Measurements from ENCODE around the gene BIRC5. TPM values are rescaled to one million over a fixed set of nuclear protein-coding genes. Genes with fewer than 3 reads are reported as not detected.

BIRC5 gene
- total RNA-seq, 1 donor from 2014 or later = 12.3 TPM

- no peak for DNase-seq (ENCODE audit: extremely low spot score, unreplicated experiment)
- Mint-ChIP-seq H3K4me3 (ENCODE audit: unreplicated experiment) (no peak overlapping the region), H3K9me3 (ENCODE audit: unreplicated experiment) (no peaks in the 10 kb centered on the region), H3K27ac (ENCODE audit: unreplicated experiment) (no peak overlapping the region), H3K36me3 (ENCODE audit: unreplicated experiment) (no peaks in the 10 kb centered on the region), H3K4me1 (ENCODE audit: unreplicated experiment) (peaks cover 13% of the 10 kb centered on the region), H3K27me3 (ENCODE audit: unreplicated experiment) (no peaks in the 10 kb centered on the region)
- TF ChIP-seq, protein P1, sequence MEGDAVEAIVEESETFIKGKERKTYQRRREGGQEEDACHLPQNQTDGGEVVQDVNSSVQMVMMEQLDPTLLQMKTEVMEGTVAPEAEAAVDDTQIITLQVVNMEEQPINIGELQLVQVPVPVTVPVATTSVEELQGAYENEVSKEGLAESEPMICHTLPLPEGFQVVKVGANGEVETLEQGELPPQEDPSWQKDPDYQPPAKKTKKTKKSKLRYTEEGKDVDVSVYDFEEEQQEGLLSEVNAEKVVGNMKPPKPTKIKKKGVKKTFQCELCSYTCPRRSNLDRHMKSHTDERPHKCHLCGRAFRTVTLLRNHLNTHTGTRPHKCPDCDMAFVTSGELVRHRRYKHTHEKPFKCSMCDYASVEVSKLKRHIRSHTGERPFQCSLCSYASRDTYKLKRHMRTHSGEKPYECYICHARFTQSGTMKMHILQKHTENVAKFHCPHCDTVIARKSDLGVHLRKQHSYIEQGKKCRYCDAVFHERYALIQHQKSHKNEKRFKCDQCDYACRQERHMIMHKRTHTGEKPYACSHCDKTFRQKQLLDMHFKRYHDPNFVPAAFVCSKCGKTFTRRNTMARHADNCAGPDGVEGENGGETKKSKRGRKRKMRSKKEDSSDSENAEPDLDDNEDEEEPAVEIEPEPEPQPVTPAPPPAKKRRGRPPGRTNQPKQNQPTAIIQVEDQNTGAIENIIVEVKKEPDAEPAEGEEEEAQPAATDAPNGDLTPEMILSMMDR (IDR thresholded peaks at IDR 0.05) = no peak
These were observed 42.1 kb downstream of the BIRC5 start for GRCh38 chr17:78255953-78256706.

GRCh38 chr17:78256707-78257591, 42.9 kb downstream of the BIRC5 start:
- DNase-seq (ENCODE audit: extremely low spot score, unreplicated experiment) = no peak

DNA sequence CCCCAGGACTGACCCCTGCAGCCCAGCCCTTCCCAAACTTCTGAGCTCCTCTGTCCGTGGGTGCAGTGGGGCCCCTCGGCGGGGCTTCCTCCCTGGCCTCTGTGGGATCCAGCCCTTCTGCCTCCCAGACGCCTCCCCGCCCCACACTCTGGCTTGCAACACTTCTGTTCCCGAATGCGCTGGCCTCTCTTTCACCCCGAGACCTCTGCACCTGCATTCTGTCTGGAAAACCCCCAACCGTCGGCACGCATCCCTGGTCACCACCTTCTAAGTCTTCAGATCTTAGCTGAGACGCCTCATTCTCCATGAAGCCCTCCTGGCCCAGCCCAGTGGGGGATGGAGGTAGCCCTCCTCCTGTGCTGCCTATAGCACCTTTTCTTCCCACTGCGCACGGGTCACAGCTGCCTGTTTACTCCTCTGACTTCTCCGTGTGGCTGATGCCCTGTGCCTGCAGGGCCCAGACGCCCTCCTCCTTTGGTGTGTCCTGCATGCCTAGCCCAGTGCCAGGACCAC, 43.8 kb downstream of the BIRC5 start:
- H3K27me3 Mint-ChIP-seq (ENCODE audit: unreplicated experiment) = no peaks in the 10 kb centered on the region

More at GRCh38 chr17:78256707-78257591, 42.9 kb downstream of the BIRC5 start:
- Mint-ChIP-seq H3K4me3 (ENCODE audit: unreplicated experiment) (no peak overlapping the region), H3K27ac (ENCODE audit: unreplicated experiment) (no peak overlapping the region), H3K9me3 (ENCODE audit: unreplicated experiment) (no peaks in the 10 kb centered on the region), H3K27me3 (ENCODE audit: unreplicated experiment) (no peaks in the 10 kb centered on the region), H3K36me3 (ENCODE audit: unreplicated experiment) (no peaks in the 10 kb centered on the region), H3K4me1 (ENCODE audit: unreplicated experiment) (peaks cover 13% of the 10 kb centered on the region)
- TF ChIP-seq, protein P1 (IDR thresholded peaks at IDR 0.05) = no peak

GRCh38 chr17:78258323-78259191, 44.5 kb downstream of the BIRC5 start:
- TF ChIP-seq, protein P1 (IDR thresholded peaks at IDR 0.05) = no peak
- Mint-ChIP-seq H3K27me3 (ENCODE audit: unreplicated experiment) (no peaks in the 10 kb centered on the region), H3K27ac (ENCODE audit: unreplicated experiment) (peak overlapping the region; percentile 42), H3K36me3 (ENCODE audit: unreplicated experiment) (no peaks in the 10 kb centered on the region), H3K9me3 (ENCODE audit: unreplicated experiment) (no peaks in the 10 kb centered on the region), H3K4me1 (ENCODE audit: unreplicated experiment) (peaks cover 13% of the 10 kb centered on the region), H3K4me3 (ENCODE audit: unreplicated experiment) (no peak overlapping the region)
- no peak for DNase-seq (ENCODE audit: extremely low spot score, unreplicated experiment)

More for the DNA sequence above, 43.8 kb downstream of the BIRC5 start:
- Mint-ChIP-seq H3K4me1 (ENCODE audit: unreplicated experiment) (peaks cover 13% of the 10 kb centered on the region), H3K4me3 (ENCODE audit: unreplicated experiment) (no peak overlapping the region), H3K9me3 (ENCODE audit: unreplicated experiment) (no peaks in the 10 kb centered on the region), H3K27ac (ENCODE audit: unreplicated experiment) (peak overlapping the region; percentile 42), H3K36me3 (ENCODE audit: unreplicated experiment) (no peaks in the 10 kb centered on the region)
- DNase-seq (ENCODE audit: extremely low spot score, unreplicated experiment) = no peak
- TF ChIP-seq, protein P1 (IDR thresholded peaks at IDR 0.05) = no peak
